Right atrium auricular region (tissue), 2 donors: ENCODE data around the gene DARS1. TPM values are rescaled to one million over a fixed set of nuclear protein-coding genes. Genes with fewer than 3 reads are reported as not detected.

Experiments
- DNase-seq: peaks from one replicate; pipeline ENCODE4 v3.0.0-alpha.2; 2019; ENCODE audit warnings: low spot score
- H3K27ac ChIP-seq, 2 donors: fragments of 200-600 bp; sonication (generic); 1 replicate in 1 of 2; 2 replicates in 1 of 2; pipeline ENCODE4 v1.5.1; 2016 to 2019
- H3K27me3 ChIP-seq, 2 donors: fragments of 200-600 bp; sonication (generic); one replicate each; pipeline versions ENCODE4 v1.5.1 to v1.6.0; 2017 to 2019
- H3K36me3 ChIP-seq: fragments of 200-600 bp; sonication (generic); one replicate; pipeline ENCODE4 v1.5.1; 2016
- H3K4me1 ChIP-seq, 2 donors: fragments of 200-600 bp; sonication (generic); one replicate each; pipeline versions ENCODE4 v1.5.1 to v1.6.0; 2017 to 2019
- H3K4me3 ChIP-seq, 2 donors: fragments of 200-600 bp; sonication (generic); 1 replicate in 1 of 2; 2 replicates in 1 of 2; pipeline ENCODE4 v1.5.1; 2017 to 2019; ENCODE audit warnings: mild to moderate bottlenecking in 1 of 2, moderate library complexity in 1 of 2
- H3K9me3 ChIP-seq, 2 donors: fragments of 200-600 bp; sonication (generic); one replicate each; pipeline ENCODE4 v1.5.1; 2019
- CTCF ChIP-seq, 2 donors: fragments of 200-600 bp; sonication (generic); IDR thresholded peaks; one replicate each; pipeline ENCODE4 v1.5.1; 2019; ENCODE audit warnings: antibody characterized with exemption in 2 of 2
- total RNA-seq, 2 donors: library from RNA; depleted of rRNA; stranded (reverse); fragments of >200 nt; gene quantifications; one replicate each; pipeline ENCODE4 v1.1.0, GENCODE V29; 2016

The DARS1 gene
- total RNA-seq, 2 donors from 2014 or later: 42.4 to 57.8 TPM

GRCh38 chr2:135870571-135870970, 114.9 kb downstream of the DARS1 start:
- H3K9me3 ChIP-seq: no peaks in the 10 kb centered on the region
- peaks cover 18% of the 10 kb centered on the region for H3K36me3 ChIP-seq
- H3K27ac ChIP-seq: no peak overlapping the region
- H3K27me3 ChIP-seq: no peaks in the 10 kb centered on the region
- no peak for DNase-seq
- no peak overlapping the region for H3K4me3 ChIP-seq
- peaks cover 0 to 11% of the 10 kb centered on the region in 2 donors for H3K4me1 ChIP-seq
- TF ChIP-seq CTCF (IDR thresholded peaks at IDR 0.05): no peak

- no peak overlapping the region for H3K27ac ChIP-seq
- H3K4me3 ChIP-seq: no peak overlapping the region
- DNase-seq: no peak
- H3K4me1 ChIP-seq: no peaks in the 10 kb centered on the region
- peaks cover 36% of the 10 kb centered on the region for H3K36me3 ChIP-seq
- TF ChIP-seq CTCF (IDR thresholded peaks at IDR 0.05): no peak
- H3K9me3 ChIP-seq: no peaks in the 10 kb centered on the region
- no peaks in the 10 kb centered on the region for H3K27me3 ChIP-seq
Measured at GRCh38 chr2:135863233-135863632, 122.2 kb downstream of the DARS1 start.

- Histone ChIP-seq H3K9me3 (no peaks in the 10 kb centered on the region), H3K27me3 (no peaks in the 10 kb centered on the region), H3K4me3 (no peak overlapping the region), H3K4me1 (no peaks in the 10 kb centered on the region), H3K36me3 (peaks cover 37% of the 10 kb centered on the region), H3K27ac (no peak overlapping the region)
- TF ChIP-seq CTCF (IDR thresholded peaks at IDR 0.05): no peak
- no peak for DNase-seq
Measured at GRCh38 chr2:135862718-135863117, 122.7 kb downstream of the DARS1 start.

Other genes with a start within 250 kb of the DARS1 start
- 10 to 100 TPM; 37.5 to 48.7 TPM for gene UBXN4, start 243.8 kb downstream of the DARS1 start, total RNA-seq
- gene LCT, start 148.4 kb downstream of the DARS1 start, total RNA-seq: not detected
- gene MCM6, start 109.2 kb downstream of the DARS1 start, total RNA-seq: 1 to 10 TPM; 3.2 to 4.4 TPM
- 10 to 100 TPM; 11.9 to 12.4 TPM for gene CXCR4, start 132.5 kb upstream of the DARS1 start, total RNA-seq